Fibroblast of skin of right biceps (primary cell): Measurements from ENCODE around the gene PDE3B.
"Not testable (repeated sequence)": the region's sequence is repeated elsewhere in the genome, so short reads cannot be mapped to it uniquely, and the experiment has no call there.

Source experiments
- DNase-seq: peaks from one replicate; pipeline ENCODE4 v3.0.0-alpha.2; 2013

The PDE3B gene

GRCh38 chr11:14678350-14678749 is 34.7 kb downstream of the PDE3B start:
- DNase-seq, result no peak

- no peak for DNase-seq
Observed at GRCh38 chr11:14679662-14680061, 36.1 kb downstream of the PDE3B start.

GRCh38 chr11:14684234-14684915 is 40.8 kb downstream of the PDE3B start:
- DNase-seq, result not testable (repeated sequence)

- no peak for DNase-seq
Observed at GRCh38 chr11:14687456-14687855, 43.9 kb downstream of the PDE3B start.

- DNase-seq, result no peak
Observed at GRCh38 chr11:14687943-14688627, 44.5 kb downstream of the PDE3B start.

- DNase-seq, result not testable (repeated sequence)
Observed at GRCh38 chr11:14695656-14696055, 52.1 kb downstream of the PDE3B start.

GRCh38 chr11:14698771-14699170 is 55.2 kb downstream of the PDE3B start:
- DNase-seq, result no peak

- no peak for DNase-seq
Observed at GRCh38 chr11:14700593-14700992, 57.0 kb downstream of the PDE3B start.

- no peak for DNase-seq
Observed at GRCh38 chr11:14702760-14703159, 59.2 kb downstream of the PDE3B start.

- DNase-seq, result no peak
Observed at GRCh38 chr11:14703731-14704130, 60.1 kb downstream of the PDE3B start.

GRCh38 chr11:14705067-14705466 is 61.5 kb downstream of the PDE3B start:
- DNase-seq, result no peak

GRCh38 chr11:14713496-14714244 is 70.1 kb downstream of the PDE3B start:
- no peak for DNase-seq

GRCh38 chr11:14715669-14716068 is 72.1 kb downstream of the PDE3B start:
- not testable (repeated sequence) for DNase-seq

GRCh38 chr11:14722496-14722895 is 78.9 kb downstream of the PDE3B start:
- no peak for DNase-seq

- DNase-seq, result no peak
Observed at GRCh38 chr11:14725150-14725549, 81.5 kb downstream of the PDE3B start.

GRCh38 chr11:14727215-14727614 is 83.6 kb downstream of the PDE3B start:
- no peak for DNase-seq

- no peak for DNase-seq
Observed at GRCh38 chr11:14727746-14728145, 84.1 kb downstream of the PDE3B start.

GRCh38 chr11:14740539-14740938 is 96.9 kb downstream of the PDE3B start:
- not testable (repeated sequence) for DNase-seq

GRCh38 chr11:14741195-14741594 is 97.6 kb downstream of the PDE3B start:
- DNase-seq, result no peak

GRCh38 chr11:14742849-14743559 is 99.4 kb downstream of the PDE3B start:
- DNase-seq, result no peak

GRCh38 chr11:14743667-14744066 is 100.1 kb downstream of the PDE3B start:
- DNase-seq, result not testable (repeated sequence)

- DNase-seq, result no peak
Observed at GRCh38 chr11:14746857-14747395, 103.3 kb downstream of the PDE3B start.

- DNase-seq, result no peak
Observed at GRCh38 chr11:14748090-14748489, 104.5 kb downstream of the PDE3B start.
